ENCODE results near the gene EMC10.
"Not testable (repeated sequence)": the region's sequence is repeated elsewhere in the genome, so short reads cannot be mapped to it uniquely, and the experiment has no call there.

EMC10 gene

GRCh38 chr19:50476224-50476906 lies at the start of gene EMC10, which contains the start of gene GARIN5A:
Gene EMC10 (plus strand): TSS chr19:50476507. CDS start chr19:50476545, 38 bp downstream.
Gene GARIN5A (minus strand): TSS chr19:50476848. CDS start chr19:50476388, 460 bp downstream.
- DNase-seq (ENCODE audit: low spot score), result peak; percentile 95

GRCh38 chr19:50427318-50427925 lies 48.9 kb upstream of the EMC10 start:
- DNase-seq (ENCODE audit: low spot score), result no peak

GRCh38 chr19:50427997-50428425 lies 48.3 kb upstream of the EMC10 start:
- DNase-seq (ENCODE audit: low spot score), result no peak

GRCh38 chr19:50428772-50429463 lies 47.4 kb upstream of the EMC10 start:
- no peak for DNase-seq (ENCODE audit: low spot score)

GRCh38 chr19:50430888-50431342 lies 45.4 kb upstream of the EMC10 start:
- no peak for DNase-seq (ENCODE audit: low spot score)

GRCh38 chr19:50431343-50432220 lies 44.7 kb upstream of the EMC10 start:
- peak; percentile 82 for DNase-seq (ENCODE audit: low spot score)

GRCh38 chr19:50432221-50433028 lies 43.9 kb upstream of the EMC10 start, which contains the start of gene MYBPC2:
Gene MYBPC2 (plus strand): TSS chr19:50432892. CDS start chr19:50432954, 62 bp downstream.
- DNase-seq (ENCODE audit: low spot score), result no peak

- no peak for DNase-seq (ENCODE audit: low spot score)
Measured at GRCh38 chr19:50433201-50434180, 42.8 kb upstream of the EMC10 start.

- DNase-seq (ENCODE audit: low spot score), result no peak
Measured at GRCh38 chr19:50434525-50434924, 41.8 kb upstream of the EMC10 start.

GRCh38 chr19:50435221-50435620 lies 41.1 kb upstream of the EMC10 start:
- DNase-seq (ENCODE audit: low spot score), result no peak

GRCh38 chr19:50435627-50436026 lies 40.7 kb upstream of the EMC10 start:
- DNase-seq (ENCODE audit: low spot score), result no peak

GRCh38 chr19:50437862-50438449 lies 38.4 kb upstream of the EMC10 start:
- no peak for DNase-seq (ENCODE audit: low spot score)

- not testable (repeated sequence) for DNase-seq (ENCODE audit: low spot score)
Measured at GRCh38 chr19:50439130-50439529, 37.2 kb upstream of the EMC10 start.

GRCh38 chr19:50444059-50444458 lies 32.2 kb upstream of the EMC10 start:
- DNase-seq (ENCODE audit: low spot score), result no peak

- no peak for DNase-seq (ENCODE audit: low spot score)
Measured at GRCh38 chr19:50447053-50447452, 29.3 kb upstream of the EMC10 start.

GRCh38 chr19:50447750-50448149 lies 28.6 kb upstream of the EMC10 start:
- DNase-seq (ENCODE audit: low spot score), result no peak

- DNase-seq (ENCODE audit: low spot score), result no peak
Measured at GRCh38 chr19:50449236-50449899, 26.9 kb upstream of the EMC10 start.

- DNase-seq (ENCODE audit: low spot score), result no peak
Measured at GRCh38 chr19:50450369-50451222, 25.7 kb upstream of the EMC10 start.
